Adipocyte (in vitro differentiated cells): Measurements from ENCODE around the gene ATP12A.

Experiments
- DNase-seq: peaks from one replicate; pipeline ENCODE4 v3.0.0-alpha.2; 2015; ENCODE audit warnings: low read depth
- H3K27me3 ChIP-seq: replicated peaks from 2 replicates; pipeline ENCODE4 v1.7.0; 2013; ENCODE audit warnings: mild to moderate bottlenecking, low read length, moderate library complexity; ENCODE audit not compliant: control insufficient read depth, insufficient read depth
- H3K36me3 ChIP-seq: 2 replicates; pipeline ENCODE4 v1.7.0; 2013; ENCODE audit warnings: low read length, mild to moderate bottlenecking, moderate library complexity; ENCODE audit not compliant: control insufficient read depth, insufficient read depth, severe bottlenecking
- H3K4me1 ChIP-seq: 2 replicates; pipeline ENCODE4 v1.7.0; 2013; ENCODE audit warnings: mild to moderate bottlenecking, low read length, moderate library complexity; ENCODE audit not compliant: control insufficient read depth, insufficient read depth
- H3K4me3 ChIP-seq: 2 replicates; pipeline ENCODE4 v1.7.0; 2013; ENCODE audit warnings: mild to moderate bottlenecking, low read length, moderate library complexity
- H3K9ac ChIP-seq: 2 replicates; pipeline ENCODE4 v1.7.0; 2013; ENCODE audit warnings: mild to moderate bottlenecking, low read length, moderate library complexity
- H3K9me3 ChIP-seq: 2 replicates; pipeline ENCODE4 v1.7.0; 2013; ENCODE audit warnings: mild to moderate bottlenecking, low read length, moderate library complexity; ENCODE audit not compliant: control insufficient read depth

ATP12A gene

GRCh38 chr13:24649688-24650043 is 30.5 kb upstream of the ATP12A start:
- no peaks in the 10 kb centered on the region for H3K36me3 ChIP-seq
- no peaks in the 10 kb centered on the region for H3K27me3 ChIP-seq
- H3K9me3 ChIP-seq = no peaks in the 10 kb centered on the region
- DNase-seq = no peak
- peaks cover 12% of the 10 kb centered on the region for H3K4me1 ChIP-seq
- no peak overlapping the region for H3K4me3 ChIP-seq
- H3K9ac ChIP-seq = no peak overlapping the region

GRCh38 chr13:24650161-24650560 is 30.0 kb upstream of the ATP12A start:
- no peaks in the 10 kb centered on the region for H3K36me3 ChIP-seq
- H3K9me3 ChIP-seq = no peaks in the 10 kb centered on the region
- DNase-seq = peak; percentile 91
- H3K27me3 ChIP-seq = no peaks in the 10 kb centered on the region
- no peak overlapping the region for H3K4me3 ChIP-seq
- H3K9ac ChIP-seq = no peak overlapping the region
- H3K4me1 ChIP-seq = peaks cover 12% of the 10 kb centered on the region

- no peak for DNase-seq
These were observed 28.4 kb upstream of the ATP12A start for GRCh38 chr13:24651718-24652345.

GRCh38 chr13:24652359-24652758 is 27.8 kb upstream of the ATP12A start:
- DNase-seq = no peak
- Histone ChIP-seq H3K4me3 (no peak overlapping the region), H3K4me1 (peaks cover 12% of the 10 kb centered on the region), H3K9ac (no peak overlapping the region), H3K27me3 (no peaks in the 10 kb centered on the region), H3K36me3 (no peaks in the 10 kb centered on the region), H3K9me3 (no peaks in the 10 kb centered on the region)

More at GRCh38 chr13:24651718-24652345, 28.4 kb upstream of the ATP12A start:
- H3K4me3 ChIP-seq = no peak overlapping the region
- peaks cover 12% of the 10 kb centered on the region for H3K4me1 ChIP-seq
- H3K9ac ChIP-seq = no peak overlapping the region
- no peaks in the 10 kb centered on the region for H3K9me3 ChIP-seq
- H3K27me3 ChIP-seq = no peaks in the 10 kb centered on the region
- no peaks in the 10 kb centered on the region for H3K36me3 ChIP-seq

- H3K4me3 ChIP-seq = no peak overlapping the region
- H3K27me3 ChIP-seq = no peaks in the 10 kb centered on the region
- peaks cover 12% of the 10 kb centered on the region for H3K4me1 ChIP-seq
- no peaks in the 10 kb centered on the region for H3K36me3 ChIP-seq
- DNase-seq = peak; percentile 77
- no peak overlapping the region for H3K9ac ChIP-seq
- H3K9me3 ChIP-seq = no peaks in the 10 kb centered on the region
These were observed 25.5 kb upstream of the ATP12A start for GRCh38 chr13:24654741-24655140.

- H3K9me3 ChIP-seq = no peaks in the 10 kb centered on the region
- H3K4me1 ChIP-seq = no peaks in the 10 kb centered on the region
- H3K4me3 ChIP-seq = no peak overlapping the region
- no peak for DNase-seq
- H3K9ac ChIP-seq = no peak overlapping the region
- no peaks in the 10 kb centered on the region for H3K27me3 ChIP-seq
- H3K36me3 ChIP-seq = no peaks in the 10 kb centered on the region
These were observed 21.0 kb upstream of the ATP12A start for GRCh38 chr13:24659239-24659638.

- Histone ChIP-seq H3K36me3 (no peaks in the 10 kb centered on the region), H3K9me3 (no peaks in the 10 kb centered on the region), H3K4me3 (no peak overlapping the region), H3K27me3 (no peaks in the 10 kb centered on the region), H3K4me1 (no peaks in the 10 kb centered on the region), H3K9ac (no peak overlapping the region)
- no peak for DNase-seq
These were observed 20.0 kb upstream of the ATP12A start for GRCh38 chr13:24660023-24660741.

GRCh38 chr13:24661713-24662112 is 18.5 kb upstream of the ATP12A start:
- Histone ChIP-seq H3K9me3 (no peaks in the 10 kb centered on the region), H3K4me3 (no peak overlapping the region), H3K4me1 (no peaks in the 10 kb centered on the region), H3K36me3 (no peaks in the 10 kb centered on the region), H3K27me3 (no peaks in the 10 kb centered on the region), H3K9ac (no peak overlapping the region)
- DNase-seq = no peak

GRCh38 chr13:24662195-24663088 is 17.8 kb upstream of the ATP12A start:
- no peak for DNase-seq

GRCh38 chr13:24663089-24663395 is 17.2 kb upstream of the ATP12A start:
- Histone ChIP-seq H3K4me1 (no peaks in the 10 kb centered on the region), H3K4me3 (no peak overlapping the region), H3K36me3 (no peaks in the 10 kb centered on the region), H3K9ac (no peak overlapping the region), H3K9me3 (no peaks in the 10 kb centered on the region), H3K27me3 (peaks cover 1% of the 10 kb centered on the region)
- no peak for DNase-seq

More at GRCh38 chr13:24662195-24663088, 17.8 kb upstream of the ATP12A start:
- Histone ChIP-seq H3K36me3 (no peaks in the 10 kb centered on the region), H3K4me1 (no peaks in the 10 kb centered on the region), H3K27me3 (no peaks in the 10 kb centered on the region), H3K4me3 (no peak overlapping the region), H3K9ac (no peak overlapping the region), H3K9me3 (no peaks in the 10 kb centered on the region)

GRCh38 chr13:24663586-24663985 is 16.6 kb upstream of the ATP12A start:
- Histone ChIP-seq H3K4me3 (no peak overlapping the region), H3K4me1 (no peaks in the 10 kb centered on the region), H3K36me3 (no peaks in the 10 kb centered on the region), H3K9ac (no peak overlapping the region), H3K9me3 (no peaks in the 10 kb centered on the region), H3K27me3 (peaks cover 7% of the 10 kb centered on the region)
- no peak for DNase-seq
